Measurements from ENCODE around the gene SHF. TPM values are rescaled to one million over a fixed set of nuclear protein-coding genes. Genes with fewer than 3 reads are reported as not detected.

The SHF gene
- total and polyA plus RNA-seq, 2 experiments from 2014 or later = 0.32 to 0.93 TPM

GRCh38 chr15:45146405-45146804 is 41.4 kb downstream of the SHF start:
- H3K4me2 ChIP-seq (ENCODE audit: unreplicated experiment) = no peak overlapping the region
- no peaks in the 10 kb centered on the region for H3F3A ChIP-seq (ENCODE audit: insufficient read depth)
- H3K9ac ChIP-seq = no peak overlapping the region
- no peak overlapping the region for H3K4me3 ChIP-seq
- H3K4me1 ChIP-seq (ENCODE audit: insufficient read depth) = peaks cover 23% of the 10 kb centered on the region
- no peaks in the 10 kb centered on the region for H3K9me2 ChIP-seq (ENCODE audit: insufficient read depth)
- WGBS, 2 experiments (ENCODE audit: low coverage in 1 of 2, low lambda C conversion rate in 2 of 2, missing lambda C conversion rate in 2 of 2) = 84 to 88% methylated on average over 4 of the region's 4 CpGs
- no peaks in the 10 kb centered on the region for H3K27me3 ChIP-seq (replicated peaks; ENCODE audit: insufficient read depth)
- H3K27ac ChIP-seq = no peak overlapping the region
- DNase-seq = peak; percentile 26
- no peaks in the 10 kb centered on the region for H4K20me1 ChIP-seq (ENCODE audit: insufficient read depth)
- H3K36me3 ChIP-seq (ENCODE audit: low read depth) = no peaks in the 10 kb centered on the region
- H2AFZ ChIP-seq = no peak overlapping the region
- no peaks in the 10 kb centered on the region for H3K79me2 ChIP-seq (ENCODE audit: insufficient read depth)
- in situ Hi-C loops (cut with MboI) = no loop called here
- TF ChIP-seq EZH2phosphoT487 (IDR thresholded peaks at IDR 0.05; ENCODE audit: insufficient read depth, low read depth) = no peak
- no peak for TF ChIP-seq EZH2 (IDR thresholded peaks at IDR 0.05; ENCODE audit: insufficient read depth, poor library complexity, severe bottlenecking)
- H3K9me3 ChIP-seq (ENCODE audit: low read depth) = no peaks in the 10 kb centered on the region

- no peak overlapping the region for H2AFZ ChIP-seq
- TF ChIP-seq EZH2phosphoT487 (IDR thresholded peaks at IDR 0.05; ENCODE audit: insufficient read depth, low read depth) = no peak
- no peak overlapping the region for H3K27ac ChIP-seq
- in situ Hi-C loops (cut with MboI) = no loop called here
- no peak for DNase-seq
- peaks cover 17% of the 10 kb centered on the region for H3K4me1 ChIP-seq (ENCODE audit: insufficient read depth)
- WGBS, 2 experiments (ENCODE audit: low coverage in 1 of 2, low lambda C conversion rate in 2 of 2, missing lambda C conversion rate in 2 of 2) = 86 to 89% methylated on average over 8 to 9 of the region's 9 CpGs
- no peaks in the 10 kb centered on the region for H3K36me3 ChIP-seq (ENCODE audit: low read depth)
- no peaks in the 10 kb centered on the region for H3K9me2 ChIP-seq (ENCODE audit: insufficient read depth)
- no peaks in the 10 kb centered on the region for H3K79me2 ChIP-seq (ENCODE audit: insufficient read depth)
- H3K4me2 ChIP-seq (ENCODE audit: unreplicated experiment) = no peak overlapping the region
- H3K9me3 ChIP-seq (ENCODE audit: low read depth) = no peaks in the 10 kb centered on the region
- H3F3A ChIP-seq (ENCODE audit: insufficient read depth) = no peaks in the 10 kb centered on the region
- no peaks in the 10 kb centered on the region for H4K20me1 ChIP-seq (ENCODE audit: insufficient read depth)
- no peak overlapping the region for H3K9ac ChIP-seq
- H3K27me3 ChIP-seq (replicated peaks; ENCODE audit: insufficient read depth) = no peaks in the 10 kb centered on the region
- H3K4me3 ChIP-seq = no peak overlapping the region
Observed at GRCh38 chr15:45144775-45145174, 43.0 kb downstream of the SHF start.

GRCh38 chr15:45143946-45144345 is 43.8 kb downstream of the SHF start:
- TF ChIP-seq EZH2phosphoT487 (IDR thresholded peaks at IDR 0.05; ENCODE audit: insufficient read depth, low read depth) (no peak), EZH2 (IDR thresholded peaks at IDR 0.05; ENCODE audit: insufficient read depth, poor library complexity, severe bottlenecking) (no peak)
- no peaks in the 10 kb centered on the region for H3K9me3 ChIP-seq (ENCODE audit: low read depth)
- no peaks in the 10 kb centered on the region for H3F3A ChIP-seq (ENCODE audit: insufficient read depth)
- H3K27ac ChIP-seq = no peak overlapping the region
- WGBS, 2 experiments (ENCODE audit: low coverage in 1 of 2, low lambda C conversion rate in 2 of 2, missing lambda C conversion rate in 2 of 2) = 88 to 91% methylated on average over 11 of the region's 11 CpGs
- no peaks in the 10 kb centered on the region for H4K20me1 ChIP-seq (ENCODE audit: insufficient read depth)
- no peaks in the 10 kb centered on the region for H3K9me2 ChIP-seq (ENCODE audit: insufficient read depth)
- H2AFZ ChIP-seq = no peak overlapping the region
- no peaks in the 10 kb centered on the region for H3K79me2 ChIP-seq (ENCODE audit: insufficient read depth)
- in situ Hi-C loops (cut with MboI) = no loop called here
- H3K4me2 ChIP-seq (ENCODE audit: unreplicated experiment) = no peak overlapping the region
- DNase-seq = no peak
- no peaks in the 10 kb centered on the region for H3K36me3 ChIP-seq (ENCODE audit: low read depth)
- H3K9ac ChIP-seq = no peak overlapping the region
- H3K27me3 ChIP-seq (replicated peaks; ENCODE audit: insufficient read depth) = no peaks in the 10 kb centered on the region
- H3K4me1 ChIP-seq (ENCODE audit: insufficient read depth) = peaks cover 17% of the 10 kb centered on the region
- H3K4me3 ChIP-seq = no peak overlapping the region

GRCh38 chr15:45143056-45143455 is 44.7 kb downstream of the SHF start:
- in situ Hi-C loops (cut with MboI) = no loop called here
- 71 to 76% methylated on average over 7 of the region's 7 CpGs for WGBS, 2 experiments (ENCODE audit: low coverage in 1 of 2, low lambda C conversion rate in 2 of 2, missing lambda C conversion rate in 2 of 2)

GRCh38 chr15:45141386-45141785 is 46.4 kb downstream of the SHF start:
- in situ Hi-C loops (cut with MboI) = no loop called here
- no peak for DNase-seq

More at GRCh38 chr15:45143056-45143455, 44.7 kb downstream of the SHF start:
- Histone ChIP-seq H3K4me3 (no peak overlapping the region), H3K9me3 (ENCODE audit: low read depth) (no peaks in the 10 kb centered on the region), H3K4me2 (ENCODE audit: unreplicated experiment) (no peak overlapping the region), H3K79me2 (ENCODE audit: insufficient read depth) (no peaks in the 10 kb centered on the region), H3K27me3 (replicated peaks; ENCODE audit: insufficient read depth) (no peaks in the 10 kb centered on the region), H3K4me1 (ENCODE audit: insufficient read depth) (peaks cover 9% of the 10 kb centered on the region), H3K9ac (no peak overlapping the region), H3K9me2 (ENCODE audit: insufficient read depth) (no peaks in the 10 kb centered on the region), H3K36me3 (ENCODE audit: low read depth) (no peaks in the 10 kb centered on the region), H3K27ac (no peak overlapping the region), H4K20me1 (ENCODE audit: insufficient read depth) (no peaks in the 10 kb centered on the region), H2AFZ (no peak overlapping the region), H3F3A (ENCODE audit: insufficient read depth) (no peaks in the 10 kb centered on the region)
- TF ChIP-seq EZH2phosphoT487 (IDR thresholded peaks at IDR 0.05; ENCODE audit: insufficient read depth, low read depth) = no peak
- TF ChIP-seq EZH2 (IDR thresholded peaks at IDR 0.05; ENCODE audit: insufficient read depth, poor library complexity, severe bottlenecking) = no peak
- no peak for DNase-seq

More at GRCh38 chr15:45141386-45141785, 46.4 kb downstream of the SHF start:
- no peaks in the 10 kb centered on the region for H3F3A ChIP-seq (ENCODE audit: insufficient read depth)
- no peaks in the 10 kb centered on the region for H3K9me2 ChIP-seq (ENCODE audit: insufficient read depth)
- H3K27ac ChIP-seq = no peak overlapping the region
- no peak overlapping the region for H3K9ac ChIP-seq
- H3K4me2 ChIP-seq (ENCODE audit: unreplicated experiment) = no peak overlapping the region
- H3K79me2 ChIP-seq (ENCODE audit: insufficient read depth) = no peaks in the 10 kb centered on the region
- no peaks in the 10 kb centered on the region for H3K36me3 ChIP-seq (ENCODE audit: low read depth)
- H4K20me1 ChIP-seq (ENCODE audit: insufficient read depth) = no peaks in the 10 kb centered on the region
- TF ChIP-seq EZH2phosphoT487 (IDR thresholded peaks at IDR 0.05; ENCODE audit: insufficient read depth, low read depth) (no peak), EZH2 (IDR thresholded peaks at IDR 0.05; ENCODE audit: insufficient read depth, poor library complexity, severe bottlenecking) (no peak)
- H3K4me1 ChIP-seq (ENCODE audit: insufficient read depth) = peaks cover 5% of the 10 kb centered on the region
- no peaks in the 10 kb centered on the region for H3K27me3 ChIP-seq (replicated peaks; ENCODE audit: insufficient read depth)
- WGBS, 2 experiments (ENCODE audit: low coverage in 1 of 2, low lambda C conversion rate in 2 of 2, missing lambda C conversion rate in 2 of 2) = 70 to 76% methylated on average over 5 of the region's 5 CpGs
- no peaks in the 10 kb centered on the region for H3K9me3 ChIP-seq (ENCODE audit: low read depth)
- no peak overlapping the region for H2AFZ ChIP-seq
- H3K4me3 ChIP-seq = no peak overlapping the region
